Fibroblast of skin of right quadriceps (primary cell): ENCODE measurements around the gene OOSP1.
A peak's percentile ranks its signal among the peaks of the same experiment; 100 is the strongest.
"Not testable (repeated sequence)": the region's sequence is repeated elsewhere in the genome, so short reads cannot be mapped to it uniquely, and the experiment has no call there.

Experiments
- DNase-seq: peaks from one replicate; pipeline ENCODE4 v3.0.0-alpha.2; 2013

The OOSP1 gene

GRCh38 chr11:59938132-59938531, at the start of gene OOSP1:
TSS of gene OOSP1 (plus strand) at chr11:59938432. CDS start at chr11:59938455, 23 bp downstream.
- DNase-seq, result no peak

GRCh38 chr11:59891781-59892181, 46.5 kb upstream of the OOSP1 start:
- DNase-seq, result no peak

- no peak for DNase-seq
Observed at GRCh38 chr11:59894616-59895015, 43.6 kb upstream of the OOSP1 start.

GRCh38 chr11:59898046-59898445, 40.2 kb upstream of the OOSP1 start:
- no peak for DNase-seq

GRCh38 chr11:59898650-59899049, 39.6 kb upstream of the OOSP1 start:
- DNase-seq, result no peak

- no peak for DNase-seq
Observed at GRCh38 chr11:59899532-59899931, 38.7 kb upstream of the OOSP1 start.

- no peak for DNase-seq
Observed at GRCh38 chr11:59900366-59901126, 37.7 kb upstream of the OOSP1 start.

- no peak for DNase-seq
Observed at GRCh38 chr11:59901306-59901705, 36.9 kb upstream of the OOSP1 start.

GRCh38 chr11:59903569-59903968, 34.7 kb upstream of the OOSP1 start:
- DNase-seq, result not testable (repeated sequence)

- DNase-seq, result no peak
Observed at GRCh38 chr11:59918480-59918879, 19.8 kb upstream of the OOSP1 start.

- DNase-seq, result peak; percentile 9
Observed at GRCh38 chr11:59918987-59919589, 19.1 kb upstream of the OOSP1 start.

- no peak for DNase-seq
Observed at GRCh38 chr11:59923813-59924212, 14.4 kb upstream of the OOSP1 start.

GRCh38 chr11:59931688-59932087, 6.5 kb upstream of the OOSP1 start:
- DNase-seq, result no peak

GRCh38 chr11:59938718-59939117, 486 bp downstream of the OOSP1 start:
- no peak for DNase-seq

- no peak for DNase-seq
Observed at GRCh38 chr11:59939482-59939881, 1.2 kb downstream of the OOSP1 start.

GRCh38 chr11:59941091-59941490, 2.9 kb downstream of the OOSP1 start:
- no peak for DNase-seq

- no peak for DNase-seq
Observed at GRCh38 chr11:59943997-59944714, 5.9 kb downstream of the OOSP1 start.

- DNase-seq, result no peak
Observed at GRCh38 chr11:59944720-59945119, 6.5 kb downstream of the OOSP1 start.

- DNase-seq, result no peak
Observed at GRCh38 chr11:59953463-59954218, 15.4 kb downstream of the OOSP1 start.

- DNase-seq, result no peak
Observed at GRCh38 chr11:59954219-59954847, 16.1 kb downstream of the OOSP1 start.

GRCh38 chr11:59957094-59957493, 18.9 kb downstream of the OOSP1 start:
- no peak for DNase-seq

GRCh38 chr11:59960502-59961381, 22.5 kb downstream of the OOSP1 start:
- DNase-seq, result no peak
